Smooth muscle cell of the brain vasculature (primary cell): Measurements from ENCODE around the gene IRX1.

Source experiments
- DNase-seq: peaks from one replicate; pipeline ENCODE4 v3.0.0-alpha.2; 2012; ENCODE audit warnings: low read depth, low spot score

IRX1 gene

DNA sequence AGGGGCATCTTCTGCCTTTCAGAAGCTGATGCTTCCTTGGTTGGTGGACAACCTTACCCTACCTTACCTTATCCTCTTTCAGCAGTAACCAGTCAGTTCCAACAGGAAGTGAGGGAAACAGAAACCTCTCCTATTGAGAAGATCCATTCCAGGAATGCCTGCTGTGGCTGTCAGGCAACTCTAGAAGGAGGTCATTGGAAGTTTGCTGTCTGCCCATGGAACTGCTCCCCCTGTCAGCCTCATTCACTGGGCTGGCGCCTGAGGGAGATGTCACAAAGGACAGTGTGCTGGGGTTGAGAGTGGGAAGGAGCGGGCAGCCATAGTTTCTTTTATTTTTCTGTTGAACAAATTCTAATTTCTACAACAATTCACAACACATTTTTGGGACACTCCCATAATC lies 54.7 kb downstream of the IRX1 start:
- DNase-seq = no peak

DNA sequence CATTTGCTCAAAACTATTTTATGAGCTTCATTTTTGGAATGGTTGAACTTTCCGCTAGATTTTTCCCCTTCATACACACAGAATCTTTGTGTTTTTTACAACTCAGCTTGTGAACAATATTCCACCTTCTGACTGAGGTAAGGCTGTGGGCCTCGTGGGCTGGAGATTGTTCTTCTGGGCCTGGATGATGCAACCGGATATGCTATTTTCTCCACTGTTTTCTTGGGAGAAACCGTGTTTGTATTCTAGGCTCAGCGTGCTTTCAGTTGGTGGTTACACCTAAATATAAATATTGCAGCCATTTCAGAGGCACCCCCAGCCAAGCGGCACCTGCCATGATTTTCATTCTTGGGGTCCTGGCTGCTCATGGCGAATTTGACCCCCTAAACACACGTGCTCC lies 55.2 kb downstream of the IRX1 start:
- DNase-seq = no peak
